IMR-90 (cell line): ENCODE results near the gene MTCL1. TPM values are rescaled to one million over a fixed set of nuclear protein-coding genes. Genes with fewer than 3 reads are reported as not detected.

ENCODE experiments used
- ATAC-seq: fragments of 200-7000 bp; cut with Tn5 transposase; 2 replicates; pipeline ENCODE4 v1.9.1; 2020; ENCODE audit warnings: low read depth, mild to moderate bottlenecking, moderate library complexity
- BruUV-seq: library from RNA; stranded (reverse); fragments of 400-500 nt; replicated peaks from 2 replicates; lab custom pipeline; 2021; lab: Mats Ljungman, UMichigan
- CTCF ChIA-PET: fragments of 300-600 bp; formaldehyde crosslinking; extraction: SDS; loops from one replicate; lab custom pipeline; 2021; ENCODE audit warnings: antibody characterized with exemption; lab: Yijun Ruan, JAX
- POLR2A ChIA-PET: fragments of 300-600 bp; sonication (Branson Sonifier 250); formaldehyde crosslinking; loops from one replicate; lab custom pipeline; 2022; ENCODE audit warnings: antibody characterized with exemption; ENCODE audit not compliant: unreplicated experiment; lab: Charles Lee
- DNase-seq: peaks from one replicate; pipeline ENCODE4 v3.0.0; 2013
- H2AFZ ChIP-seq: replicated peaks from 2 replicates; pipeline ENCODE3; 2013; ENCODE audit warnings: low read length, mild to moderate bottlenecking; ENCODE audit not compliant: poor library complexity
- H2AK5ac ChIP-seq: 2 replicates; pipeline ENCODE4 v1.6.1; 2013; ENCODE audit warnings: low read depth, low read length, inconsistent platforms
- H2AK9ac ChIP-seq: replicated peaks from 2 replicates; pipeline ENCODE3; 2013; ENCODE audit warnings: mild to moderate bottlenecking, low read depth, low read length, moderate library complexity; ENCODE audit not compliant: poor library complexity
- H2BK120ac ChIP-seq: 2 replicates; pipeline ENCODE4 v1.6.1; 2013; ENCODE audit warnings: low read depth, low read length, inconsistent platforms
- H2BK15ac ChIP-seq: 3 replicates; pipeline ENCODE4 v1.6.1; 2013; ENCODE audit warnings: low read depth, low read length, inconsistent platforms
- H2BK20ac ChIP-seq: 2 replicates; pipeline ENCODE4 v1.6.1; 2013; ENCODE audit warnings: low read depth, mild to moderate bottlenecking, inconsistent platforms, low read length, moderate library complexity
- H2BK5ac ChIP-seq: 2 replicates; pipeline ENCODE4 v1.6.1; 2013; ENCODE audit warnings: mild to moderate bottlenecking, low read depth, low read length, inconsistent platforms; ENCODE audit not compliant: poor library complexity, severe bottlenecking
- H3K14ac ChIP-seq: replicated peaks from 2 replicates; pipeline ENCODE4 v1.6.1; 2013; ENCODE audit warnings: low read depth, low read length, inconsistent platforms
- H3K18ac ChIP-seq: 2 replicates; pipeline ENCODE4 v1.6.1; 2013; ENCODE audit warnings: low read depth, low read length, control low read depth
- H3K23ac ChIP-seq: 2 replicates; pipeline ENCODE4 v1.6.1; 2013; ENCODE audit warnings: low read depth, low read length, inconsistent platforms
- H3K27ac ChIP-seq: 2 replicates; pipeline ENCODE4 v1.5.1; 2013; ENCODE audit warnings: mild to moderate bottlenecking, control low read depth, low read length; ENCODE audit not compliant: insufficient read depth
- H3K27me3 ChIP-seq: 2 replicates; pipeline ENCODE4 v1.6.1; 2013; ENCODE audit warnings: low read length; ENCODE audit not compliant: control insufficient read depth, insufficient read depth
- H3K36me3 ChIP-seq: 2 replicates; pipeline ENCODE4 v1.6.1; 2013; ENCODE audit warnings: low read length, mixed read lengths; ENCODE audit not compliant: control insufficient read depth, insufficient read depth
- H3K4ac ChIP-seq: 2 replicates; pipeline ENCODE4 v1.6.1; 2013; ENCODE audit warnings: low read depth, low read length, inconsistent platforms
- H3K4me1 ChIP-seq: 2 replicates; pipeline ENCODE4 v1.6.1; 2013; ENCODE audit warnings: low read length, mixed read lengths; ENCODE audit not compliant: control insufficient read depth, insufficient read depth
- H3K4me2 ChIP-seq: 2 replicates; pipeline ENCODE4 v1.6.1; 2013; ENCODE audit warnings: low read depth, mild to moderate bottlenecking, control low read depth, low read length, moderate library complexity
- H3K4me3 ChIP-seq: 2 replicates; pipeline ENCODE4 v1.5.1; 2013; ENCODE audit warnings: low read depth, mild to moderate bottlenecking, control low read depth, low read length, moderate library complexity; ENCODE audit not compliant: insufficient read depth
- H3K56ac ChIP-seq: 2 replicates; pipeline ENCODE4 v1.6.1; 2013; ENCODE audit warnings: low read length, inconsistent platforms; ENCODE audit not compliant: insufficient read depth; ENCODE audit errors: extremely low read depth
- H3K79me1 ChIP-seq, 2 experiments: 2 replicates each; pipeline ENCODE4 v1.6.1; 2013; ENCODE audit warnings: low read length in 2 of 2, inconsistent platforms in 1 of 2, low read depth in 1 of 2
- H3K9ac ChIP-seq: 2 replicates; pipeline ENCODE4 v1.6.1; 2013; ENCODE audit warnings: low read depth, low read length, control low read depth
- H3K9me1 ChIP-seq: 2 replicates; pipeline ENCODE4 v1.6.1; 2013; ENCODE audit warnings: low read length, inconsistent platforms; ENCODE audit not compliant: insufficient read depth
- H3K9me3 ChIP-seq: 2 replicates; pipeline ENCODE4 v1.6.1; 2013; ENCODE audit warnings: low read length; ENCODE audit not compliant: control insufficient read depth, insufficient read depth
- H4K20me1 ChIP-seq: 2 replicates; pipeline ENCODE4 v1.6.1; 2013; ENCODE audit warnings: low read length, inconsistent platforms; ENCODE audit not compliant: insufficient read depth
- H4K5ac ChIP-seq: 2 replicates; pipeline ENCODE4 v1.6.1; 2013; ENCODE audit warnings: mild to moderate bottlenecking, low read depth, low read length, control low read depth
- H4K8ac ChIP-seq, 2 experiments: 2 replicates each; pipeline ENCODE4 v1.6.1; 2013; ENCODE audit warnings: low read depth in 2 of 2, low read length in 2 of 2, control low read depth in 1 of 2, inconsistent platforms in 1 of 2
- H4K91ac ChIP-seq: 2 replicates; pipeline ENCODE4 v1.6.1; 2013; ENCODE audit warnings: low read depth, low read length, inconsistent platforms; ENCODE audit not compliant: insufficient read depth
- CEBPB ChIP-seq: IDR thresholded peaks from 2 replicates; pipeline ENCODE4 v1.6.1; 2012; ENCODE audit warnings: low read depth, low read length, improper control_type of control experiment
- FOS ChIP-seq: fragments of 150-350 bp; IDR thresholded peaks from 2 replicates; pipeline ENCODE4 v1.6.1; 2016; ENCODE audit warnings: low read depth, low read length
- MAFK ChIP-seq: IDR thresholded peaks from 2 replicates; pipeline ENCODE4 v1.6.1; 2012; ENCODE audit warnings: low read depth, low read length, improper control_type of control experiment
- MAZ ChIP-seq: IDR thresholded peaks from 2 replicates; pipeline ENCODE4 v1.6.1; 2012; ENCODE audit warnings: low read depth, mild to moderate bottlenecking, low read length, improper control_type of control experiment, moderate library complexity, borderline replicate concordance
- MXI1 ChIP-seq: IDR thresholded peaks from 2 replicates; pipeline ENCODE4 v1.6.1; 2012; ENCODE audit warnings: low read depth, mild to moderate bottlenecking, low read length, moderate library complexity, borderline replicate concordance
- NFE2L2 ChIP-seq: fragments of 150-350 bp; IDR thresholded peaks from 2 replicates; pipeline ENCODE4 v1.6.1; 2016; ENCODE audit warnings: low read depth, mild to moderate bottlenecking, low read length
- RAD21 ChIP-seq: IDR thresholded peaks from 2 replicates; pipeline ENCODE4 v1.6.1; 2012; ENCODE audit warnings: low read length, improper control_type of control experiment
- RFX5 ChIP-seq: IDR thresholded peaks from 2 replicates; pipeline ENCODE4 v1.8.0; 2012; ENCODE audit warnings: low read depth, mild to moderate bottlenecking, low read length, moderate library complexity
- WGBS, 2 experiments: methylation state at CpG; one replicate each; pipeline versions ENCODE4 v1.1.5 to v1.1.7; 2013; ENCODE audit warnings: missing lambda C conversion rate in 2 of 2; ENCODE audit not compliant: insufficient read length in 1 of 2; ENCODE audit errors: extremely low coverage in 2 of 2; 5-methylcytosine and 5-hydroxymethylcytosine counted together
- dilution Hi-C: fragments of 300-500 bp; cut with HindIII; formaldehyde crosslinking; loops from one replicate; pipeline ENCODE4 v1.14.3; 2018; ENCODE audit warnings: low sequenced_read_pairs; ENCODE audit not compliant: unreplicated experiment
- in situ Hi-C: fragments of 300-500 bp; cut with MboI; formaldehyde crosslinking; loops from 3 replicates; pipeline ENCODE4 v1.14.3; 2019; ENCODE audit warnings: low sequenced_read_pairs, inconsistent platforms, mixed read lengths
- intact Hi-C: fragments of 100-400 bp; cut with micrococcal nuclease; formaldehyde crosslinking; loops from 2 replicates; pipeline ENCODE4 v1.10.0; 2022
- polyA plus RNA-seq, 3 experiments: library from polyadenylated mRNA; depleted of rRNA; stranded (reverse); fragments of >200 nt; gene quantifications; 2 replicates each; pipeline ENCODE4 v1.2.3, GENCODE V29; 2012; ENCODE audit warnings: low replicate concordance in 1 of 3
- total RNA-seq: library from RNA; depleted of rRNA; stranded (reverse); fragments of >200 nt; gene quantifications from 2 replicates; pipeline ENCODE4 v1.2.3, GENCODE V29; 2012
- TF ChIP-seq, protein P1 (sequence below): fragments of 150-350 bp; IDR thresholded peaks from 2 replicates; pipeline ENCODE4 v1.6.1; 2016; ENCODE audit warnings: low read depth, mild to moderate bottlenecking, low read length, moderate library complexity, borderline replicate concordance
- TF ChIP-seq, protein P2 (sequence below): conservative IDR thresholded peaks from 2 replicates; pipeline ENCODE4 v1.5.1; 2012; ENCODE audit warnings: mild to moderate bottlenecking, low read depth, low read length, improper control_type of control experiment

The MTCL1 gene
- total and polyA plus RNA-seq, 2 of the 4 experiments (the other 2 are of a cell fraction) = 29.0 to 45.3 TPM

DNA sequence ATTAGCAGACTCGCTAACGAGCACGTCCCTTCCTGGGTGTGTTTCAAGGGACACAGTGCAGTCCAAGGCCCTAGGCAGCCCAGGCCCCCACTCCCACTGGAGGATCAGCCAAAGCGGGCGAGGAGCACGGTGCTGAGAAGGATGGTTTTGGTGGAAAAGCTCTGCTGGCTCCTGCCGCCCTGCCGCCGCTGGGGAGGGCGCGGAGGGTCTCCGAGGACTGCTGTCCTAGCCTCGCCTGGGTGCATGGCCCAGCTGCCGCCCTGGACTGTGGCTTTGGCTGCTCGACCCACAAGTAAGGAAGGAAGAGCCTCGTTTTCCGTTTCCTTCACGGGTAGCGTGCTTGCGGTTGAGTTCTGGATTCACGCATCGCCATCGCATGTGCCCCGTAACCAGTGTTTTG lies 79.9 kb downstream of the MTCL1 start:
- Histone ChIP-seq H2BK5ac (no peak overlapping the region), H3K36me3 (peaks cover 76% of the 10 kb centered on the region), H3K79me1 (peaks cover 32 to 86% of the 10 kb centered on the region in 2 experiments), H3K18ac (no peak overlapping the region), H3K56ac (no peak overlapping the region), H3K23ac (no peak overlapping the region), H3K9ac (no peak overlapping the region), H3K4me2 (no peak overlapping the region), H2BK20ac (no peak overlapping the region), H3K4me1 (peaks cover 8% of the 10 kb centered on the region), H2BK120ac (no peak overlapping the region), H3K27ac (no peak overlapping the region), H2AK5ac (no peak overlapping the region), H2BK15ac (no peak overlapping the region), H3K27me3 (no peaks in the 10 kb centered on the region), H2AFZ (peak overlapping the region; percentile 18), H3K9me1 (peaks cover 29% of the 10 kb centered on the region), H3K4ac (no peak overlapping the region), H4K91ac (no peak overlapping the region), H2AK9ac (no peak overlapping the region), H4K20me1 (no peaks in the 10 kb centered on the region), H3K14ac (no peak overlapping the region), H4K5ac (no peak overlapping the region), H3K4me3 (no peak overlapping the region), H3K9me3 (no peaks in the 10 kb centered on the region), H4K8ac (no peak overlapping the region)
- no peak for DNase-seq
- TF ChIP-seq NFE2L2 = no peak
- no peak for TF ChIP-seq RFX5
- TF ChIP-seq, protein P1, sequence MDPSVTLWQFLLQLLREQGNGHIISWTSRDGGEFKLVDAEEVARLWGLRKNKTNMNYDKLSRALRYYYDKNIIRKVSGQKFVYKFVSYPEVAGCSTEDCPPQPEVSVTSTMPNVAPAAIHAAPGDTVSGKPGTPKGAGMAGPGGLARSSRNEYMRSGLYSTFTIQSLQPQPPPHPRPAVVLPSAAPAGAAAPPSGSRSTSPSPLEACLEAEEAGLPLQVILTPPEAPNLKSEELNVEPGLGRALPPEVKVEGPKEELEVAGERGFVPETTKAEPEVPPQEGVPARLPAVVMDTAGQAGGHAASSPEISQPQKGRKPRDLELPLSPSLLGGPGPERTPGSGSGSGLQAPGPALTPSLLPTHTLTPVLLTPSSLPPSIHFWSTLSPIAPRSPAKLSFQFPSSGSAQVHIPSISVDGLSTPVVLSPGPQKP = no peak
- TF ChIP-seq FOS = no peak
- TF ChIP-seq, protein P2, sequence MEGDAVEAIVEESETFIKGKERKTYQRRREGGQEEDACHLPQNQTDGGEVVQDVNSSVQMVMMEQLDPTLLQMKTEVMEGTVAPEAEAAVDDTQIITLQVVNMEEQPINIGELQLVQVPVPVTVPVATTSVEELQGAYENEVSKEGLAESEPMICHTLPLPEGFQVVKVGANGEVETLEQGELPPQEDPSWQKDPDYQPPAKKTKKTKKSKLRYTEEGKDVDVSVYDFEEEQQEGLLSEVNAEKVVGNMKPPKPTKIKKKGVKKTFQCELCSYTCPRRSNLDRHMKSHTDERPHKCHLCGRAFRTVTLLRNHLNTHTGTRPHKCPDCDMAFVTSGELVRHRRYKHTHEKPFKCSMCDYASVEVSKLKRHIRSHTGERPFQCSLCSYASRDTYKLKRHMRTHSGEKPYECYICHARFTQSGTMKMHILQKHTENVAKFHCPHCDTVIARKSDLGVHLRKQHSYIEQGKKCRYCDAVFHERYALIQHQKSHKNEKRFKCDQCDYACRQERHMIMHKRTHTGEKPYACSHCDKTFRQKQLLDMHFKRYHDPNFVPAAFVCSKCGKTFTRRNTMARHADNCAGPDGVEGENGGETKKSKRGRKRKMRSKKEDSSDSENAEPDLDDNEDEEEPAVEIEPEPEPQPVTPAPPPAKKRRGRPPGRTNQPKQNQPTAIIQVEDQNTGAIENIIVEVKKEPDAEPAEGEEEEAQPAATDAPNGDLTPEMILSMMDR = no peak
- TF ChIP-seq MAFK = no peak
- TF ChIP-seq MXI1 = no peak
- TF ChIP-seq RAD21 = no peak
- TF ChIP-seq MAZ = no peak
- no peak for TF ChIP-seq CEBPB
- intact Hi-C loops = no loop called here
- ChIA-PET CTCF (no interaction called here), POLR2A (no interaction called here)
- 94% methylated on average over 13 of the region's 24 CpGs; no CpG with 5 or more reads in 1 of the 2 experiments for WGBS, 2 experiments
- BruUV-seq = no TSS peak
- in situ Hi-C loops = no loop called here
- no peak for ATAC-seq
- dilution Hi-C loops = no loop called here
